DND-41 (cell line): ENCODE results near the gene SLC36A4.

ENCODE experiments used
- ATAC-seq: fragments of 200-7000 bp; cut with Tn5 transposase; 3 replicates; pipeline ENCODE4 v1.9.1; 2021; ENCODE audit warnings: low read depth; ENCODE audit not compliant: insufficient read depth
- DNase-seq: peaks from one replicate; pipeline ENCODE4 v3.0.0-alpha.2; 2020
- H2AFZ ChIP-seq: 2 replicates; pipeline ENCODE4 v1.6.0; 2012; ENCODE audit warnings: low read depth, low read length
- H3K27ac ChIP-seq: 2 replicates; pipeline ENCODE4 v1.5.1; 2012; ENCODE audit warnings: low read length, inconsistent platforms
- H3K27me3 ChIP-seq: fragments of 200-600 bp; sonication (generic); 2 replicates; pipeline ENCODE4 v1.6.0; 2012; ENCODE audit warnings: low read length, mild to moderate bottlenecking, inconsistent platforms; ENCODE audit not compliant: insufficient read depth, poor library complexity
- H3K36me3 ChIP-seq: 2 replicates; pipeline ENCODE4 v1.5.1; 2012; ENCODE audit warnings: low read length, inconsistent platforms; ENCODE audit not compliant: insufficient read depth
- H3K4me1 ChIP-seq: 2 replicates; pipeline ENCODE4 v1.5.1; 2012; ENCODE audit warnings: mild to moderate bottlenecking, low read length; ENCODE audit not compliant: insufficient read depth
- H3K4me2 ChIP-seq: 2 replicates; pipeline ENCODE4 v1.6.0; 2012; ENCODE audit warnings: mild to moderate bottlenecking, moderate library complexity, low read length, inconsistent platforms; ENCODE audit not compliant: insufficient read depth
- H3K4me3 ChIP-seq, 2 experiments: fragments of 200-600 bp in 1 of 2; shearing (Covaris generic) in 1 of 2; 2 replicates each; pipeline ENCODE4 v1.5.1; 2012 to 2016; ENCODE audit warnings: inconsistent platforms in 2 of 2, low read length in 2 of 2, mild to moderate bottlenecking in 2 of 2, low read depth in 1 of 2, moderate library complexity in 1 of 2
- H3K79me2 ChIP-seq: 2 replicates; pipeline ENCODE4 v1.6.0; 2012; ENCODE audit warnings: low read length, inconsistent platforms; ENCODE audit not compliant: insufficient read depth
- H3K9ac ChIP-seq: 2 replicates; pipeline ENCODE4 v1.6.0; 2012; ENCODE audit warnings: low read depth, mild to moderate bottlenecking, inconsistent platforms, low read length, moderate library complexity
- H3K9me3 ChIP-seq: 2 replicates; pipeline ENCODE4 v1.5.1; 2012; ENCODE audit warnings: low read length, moderate library complexity, mild to moderate bottlenecking, inconsistent platforms; ENCODE audit not compliant: insufficient read depth, severe bottlenecking
- H4K20me1 ChIP-seq: 2 replicates; pipeline ENCODE4 v1.6.0; 2012; ENCODE audit warnings: low read length; ENCODE audit not compliant: insufficient read depth
- CTCF ChIP-seq: IDR thresholded peaks from 2 replicates; pipeline ENCODE4 v1.5.1; 2012; ENCODE audit warnings: borderline replicate concordance, low read length, moderate library complexity, mild to moderate bottlenecking; ENCODE audit not compliant: poor library complexity, severe bottlenecking; ENCODE audit errors: extremely low read depth
- EZH2 ChIP-seq: IDR thresholded peaks from 3 replicates; pipeline ENCODE4 v1.6.1; 2012; ENCODE audit warnings: borderline replicate concordance, low read depth, mild to moderate bottlenecking, moderate library complexity, low read length, inconsistent platforms; ENCODE audit not compliant: severe bottlenecking

SLC36A4 gene

GRCh38 chr11:93209466-93209865, 11.7 kb upstream of the SLC36A4 start:
- Histone ChIP-seq H3K9me3 (no peaks in the 10 kb centered on the region), H2AFZ (no peak overlapping the region), H3K36me3 (no peaks in the 10 kb centered on the region), H3K4me2 (no peak overlapping the region), H3K27ac (no peak overlapping the region), H3K4me1 (no peaks in the 10 kb centered on the region), H3K9ac (no peak overlapping the region), H3K4me3 (no peak overlapping the region), H3K79me2 (no peaks in the 10 kb centered on the region), H4K20me1 (no peaks in the 10 kb centered on the region), H3K27me3 (no peaks in the 10 kb centered on the region)
- TF ChIP-seq CTCF, result no peak
- no peak for TF ChIP-seq EZH2
- no peak for ATAC-seq
- no peak for DNase-seq

GRCh38 chr11:93208663-93209270, 11.0 kb upstream of the SLC36A4 start:
- no peak for DNase-seq
- ATAC-seq, result no peak
- Histone ChIP-seq H3K9me3 (no peaks in the 10 kb centered on the region), H3K4me1 (no peaks in the 10 kb centered on the region), H3K79me2 (no peaks in the 10 kb centered on the region), H3K9ac (no peak overlapping the region), H2AFZ (no peak overlapping the region), H3K27ac (no peak overlapping the region), H3K27me3 (no peaks in the 10 kb centered on the region), H3K4me2 (no peak overlapping the region), H4K20me1 (no peaks in the 10 kb centered on the region), H3K36me3 (no peaks in the 10 kb centered on the region), H3K4me3 (no peak overlapping the region)
- no peak for TF ChIP-seq EZH2
- TF ChIP-seq CTCF, result no peak

GRCh38 chr11:93199616-93200015, 1.8 kb upstream of the SLC36A4 start:
- ATAC-seq, result no peak
- H3K27ac ChIP-seq, result no peak overlapping the region
- H3K4me3 ChIP-seq, result no peak overlapping the region
- peaks cover 39% of the 10 kb centered on the region for H3K4me1 ChIP-seq
- no peak for DNase-seq
- peaks cover 4% of the 10 kb centered on the region; the same call in 1 of the 2 replicates for H4K20me1 ChIP-seq
- H3K9me3 ChIP-seq, result no peaks in the 10 kb centered on the region
- no peak overlapping the region for H3K9ac ChIP-seq
- H3K27me3 ChIP-seq, result no peaks in the 10 kb centered on the region
- no peaks in the 10 kb centered on the region; the same call in 1 of the 2 replicates for H3K36me3 ChIP-seq
- no peak for TF ChIP-seq CTCF
- TF ChIP-seq EZH2, result no peak
- H3K4me2 ChIP-seq, result no peak overlapping the region
- no peak overlapping the region for H2AFZ ChIP-seq
- peaks cover 29% of the 10 kb centered on the region for H3K79me2 ChIP-seq
